ENCODE measurements around the gene REG3G.

Gene REG3G

DNA sequence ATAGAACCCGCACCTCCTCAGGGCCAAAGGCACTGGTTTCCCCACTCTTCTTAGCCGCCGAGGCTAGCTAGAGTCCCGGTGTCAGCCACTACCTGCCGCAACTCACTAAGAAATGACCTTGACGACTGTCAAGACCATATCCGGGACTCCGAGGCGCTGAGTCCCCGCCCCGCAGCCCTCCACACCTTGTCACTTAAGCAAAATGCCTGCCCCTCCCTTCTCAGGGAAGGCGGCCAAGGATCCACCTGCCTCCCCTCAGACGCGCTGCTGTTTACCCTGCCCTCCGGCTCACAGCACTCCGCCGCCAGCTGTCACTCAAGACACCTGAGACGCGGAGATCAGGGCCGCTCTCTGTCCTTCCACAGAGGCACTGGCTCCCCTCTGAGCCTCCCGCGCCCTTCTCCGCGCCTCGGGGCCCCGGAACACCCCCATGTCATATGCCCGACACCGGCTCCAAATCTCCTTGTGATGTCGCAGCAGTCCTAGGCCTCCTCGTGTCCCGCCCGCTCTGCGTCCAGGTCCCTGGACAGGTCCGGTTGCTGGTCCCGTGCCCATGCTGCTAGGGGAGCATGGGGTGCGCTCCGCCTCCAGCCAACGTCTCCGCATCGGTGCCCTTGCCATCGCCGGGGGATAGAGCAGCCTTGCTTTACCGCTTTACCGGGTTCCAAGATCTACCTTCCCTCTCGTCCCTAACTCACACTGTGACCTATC, 32.5 kb upstream of the REG3G start:
- TF ChIP-seq, protein P1, sequence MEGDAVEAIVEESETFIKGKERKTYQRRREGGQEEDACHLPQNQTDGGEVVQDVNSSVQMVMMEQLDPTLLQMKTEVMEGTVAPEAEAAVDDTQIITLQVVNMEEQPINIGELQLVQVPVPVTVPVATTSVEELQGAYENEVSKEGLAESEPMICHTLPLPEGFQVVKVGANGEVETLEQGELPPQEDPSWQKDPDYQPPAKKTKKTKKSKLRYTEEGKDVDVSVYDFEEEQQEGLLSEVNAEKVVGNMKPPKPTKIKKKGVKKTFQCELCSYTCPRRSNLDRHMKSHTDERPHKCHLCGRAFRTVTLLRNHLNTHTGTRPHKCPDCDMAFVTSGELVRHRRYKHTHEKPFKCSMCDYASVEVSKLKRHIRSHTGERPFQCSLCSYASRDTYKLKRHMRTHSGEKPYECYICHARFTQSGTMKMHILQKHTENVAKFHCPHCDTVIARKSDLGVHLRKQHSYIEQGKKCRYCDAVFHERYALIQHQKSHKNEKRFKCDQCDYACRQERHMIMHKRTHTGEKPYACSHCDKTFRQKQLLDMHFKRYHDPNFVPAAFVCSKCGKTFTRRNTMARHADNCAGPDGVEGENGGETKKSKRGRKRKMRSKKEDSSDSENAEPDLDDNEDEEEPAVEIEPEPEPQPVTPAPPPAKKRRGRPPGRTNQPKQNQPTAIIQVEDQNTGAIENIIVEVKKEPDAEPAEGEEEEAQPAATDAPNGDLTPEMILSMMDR (IDR thresholded peaks at IDR 0.05; ENCODE audit: unreplicated experiment in 3 of 3), result no peak
- Mint-ChIP-seq H3K4me1 (peaks cover 18% of the 10 kb centered on the region), H3K27me3 (ENCODE audit: low read depth) (peaks cover 46% of the 10 kb centered on the region), H3K36me3 (ENCODE audit: low read depth) (no peaks in the 10 kb centered on the region), H3K9me3 (no peaks in the 10 kb centered on the region), H3K4me3 (peak overlapping the region; percentile 75 to 81 (median 77)), H3K27ac (no peak overlapping the region)

DNA sequence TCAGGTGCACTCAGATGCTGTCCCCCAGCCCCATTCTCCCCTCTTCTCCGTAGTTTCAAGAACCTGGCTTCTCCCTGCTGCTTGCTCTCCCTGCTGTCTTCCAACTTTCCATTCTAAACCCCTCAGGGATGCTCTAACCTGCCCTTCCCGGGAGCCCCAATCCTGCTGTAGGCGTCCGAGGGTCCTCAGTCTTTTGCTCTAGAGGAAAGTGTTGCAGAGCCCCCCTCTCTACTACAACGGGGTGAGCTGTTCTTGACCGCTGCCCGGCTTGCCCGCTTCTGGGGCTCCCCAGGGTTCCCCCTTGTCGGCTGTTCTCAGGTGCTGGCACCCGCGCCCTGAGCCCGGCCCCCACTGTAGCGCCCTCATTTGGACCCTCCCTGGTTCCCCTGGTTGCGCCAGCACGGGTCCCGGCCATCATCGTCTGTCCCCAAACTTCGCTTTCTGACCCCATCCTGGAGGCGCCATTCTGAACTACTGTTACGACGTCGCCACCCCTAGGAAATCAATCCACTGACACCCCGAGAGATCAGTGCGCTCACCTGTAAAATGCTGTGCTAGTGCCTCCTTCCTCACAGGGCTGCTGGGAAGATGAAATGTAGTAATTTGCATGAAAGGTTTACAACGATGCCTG, 31.9 kb upstream of the REG3G start:
- Mint-ChIP-seq H3K9me3 (no peaks in the 10 kb centered on the region), H3K4me1 (peaks cover 18% of the 10 kb centered on the region), H3K36me3 (ENCODE audit: low read depth) (no peaks in the 10 kb centered on the region), H3K27ac (no peak overlapping the region), H3K27me3 (ENCODE audit: low read depth) (peaks cover 49% of the 10 kb centered on the region), H3K4me3 (peak overlapping the region; percentile 75 to 81 (median 77))
- TF ChIP-seq, protein P1 (IDR thresholded peaks at IDR 0.05; ENCODE audit: unreplicated experiment in 3 of 3), result no peak

DNA sequence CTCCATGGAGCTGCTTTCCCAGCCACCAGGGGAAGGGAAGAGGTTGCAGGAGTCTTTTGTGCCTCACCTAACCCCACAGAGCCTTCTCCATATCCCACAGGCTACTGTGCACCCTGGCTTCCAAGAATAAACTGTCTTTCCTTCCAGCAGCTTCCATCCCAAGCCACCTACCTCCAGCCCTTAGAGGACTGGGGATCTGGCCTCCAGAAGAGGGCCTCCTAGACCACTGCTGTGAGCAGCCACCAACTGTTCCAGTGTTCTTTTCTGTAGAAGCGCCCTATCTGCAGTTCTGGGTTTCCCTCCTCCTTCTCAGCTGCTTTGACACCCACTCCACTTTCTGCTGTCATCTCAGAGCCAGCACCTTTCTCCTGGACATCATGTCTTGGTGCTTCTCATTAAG, 30.7 kb upstream of the REG3G start:
- TF ChIP-seq, protein P1 (IDR thresholded peaks at IDR 0.05; ENCODE audit: unreplicated experiment in 3 of 3), result no peak
- Mint-ChIP-seq H3K27ac (no peak overlapping the region), H3K4me3 (peak overlapping the region in 1 of 3 experiments; percentile 19), H3K4me1 (peaks cover 18% of the 10 kb centered on the region), H3K36me3 (ENCODE audit: low read depth) (no peaks in the 10 kb centered on the region), H3K27me3 (ENCODE audit: low read depth) (peaks cover 55% of the 10 kb centered on the region), H3K9me3 (no peaks in the 10 kb centered on the region)

DNA sequence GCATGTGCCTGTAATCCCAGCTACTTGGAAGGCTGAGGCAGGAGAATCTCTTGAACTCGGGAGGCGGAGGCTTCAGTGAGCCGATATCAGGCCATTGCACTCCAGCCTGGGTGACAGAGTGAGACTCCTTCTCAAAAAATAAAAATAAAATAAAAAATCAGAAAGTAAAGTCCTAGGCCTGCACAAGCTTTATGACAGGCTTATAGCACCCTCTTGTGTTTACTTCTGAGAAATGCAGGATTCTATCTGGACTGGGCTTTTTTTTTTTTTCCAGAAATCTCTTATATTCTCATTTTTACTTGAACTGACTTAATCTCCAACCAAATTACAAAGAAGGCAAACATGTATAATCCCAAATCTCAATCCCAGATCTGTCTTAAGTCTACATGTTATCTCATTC, 26.1 kb upstream of the REG3G start:
- no peaks in the 10 kb centered on the region for H3K36me3 Mint-ChIP-seq (ENCODE audit: low read depth)
- peaks cover 1% of the 10 kb centered on the region for H3K4me1 Mint-ChIP-seq
- TF ChIP-seq, protein P1 (IDR thresholded peaks at IDR 0.05; ENCODE audit: unreplicated experiment in 3 of 3), result peak; percentile 47 to 62 (median 60)
- H3K4me3 Mint-ChIP-seq, result no peak overlapping the region
- no peak overlapping the region for H3K27ac Mint-ChIP-seq
- H3K9me3 Mint-ChIP-seq, result no peaks in the 10 kb centered on the region
- H3K27me3 Mint-ChIP-seq (ENCODE audit: low read depth), result peaks cover 24% of the 10 kb centered on the region

DNA sequence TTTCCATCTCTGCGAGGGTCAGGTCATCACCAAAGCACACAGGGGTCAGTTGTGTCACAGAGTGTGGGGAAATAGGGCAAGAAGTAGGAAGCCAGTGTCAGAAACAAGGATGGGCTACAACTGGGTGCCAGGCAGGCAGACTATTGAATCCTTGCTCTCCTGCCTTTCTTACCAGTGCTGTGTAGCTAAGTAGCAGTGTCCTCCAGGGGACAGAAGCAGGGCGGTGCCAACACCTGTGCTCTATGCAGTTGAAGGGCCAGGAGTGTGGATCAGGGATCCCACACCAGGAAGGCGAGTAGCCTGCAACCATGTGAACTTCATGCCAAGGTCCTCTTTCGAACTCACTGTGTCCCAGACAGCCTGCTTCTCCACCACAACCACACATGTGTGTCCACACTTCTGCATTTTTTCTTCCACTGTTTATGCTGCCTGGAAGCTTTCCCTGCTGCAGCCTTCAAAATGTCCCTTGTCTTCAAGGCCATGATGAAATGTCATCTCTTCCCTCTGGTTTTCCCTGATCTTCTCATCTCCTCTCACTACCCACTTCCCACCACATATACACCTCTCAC, 25.4 kb upstream of the REG3G start:
- Mint-ChIP-seq H3K4me3 (no peak overlapping the region), H3K27me3 (ENCODE audit: low read depth) (peaks cover 18% of the 10 kb centered on the region), H3K4me1 (peaks cover 3% of the 10 kb centered on the region), H3K36me3 (ENCODE audit: low read depth) (no peaks in the 10 kb centered on the region), H3K27ac (no peak overlapping the region), H3K9me3 (no peaks in the 10 kb centered on the region)
- TF ChIP-seq, protein P1 (IDR thresholded peaks at IDR 0.05; ENCODE audit: unreplicated experiment in 3 of 3), result no peak

Data from nephron (organoid).